ENCODE measurements around the gene MR1.

The MR1 gene

GRCh38 chr1:181064702-181065101 is 30.9 kb downstream of the MR1 start:
- no peak for DNase-seq

DNA sequence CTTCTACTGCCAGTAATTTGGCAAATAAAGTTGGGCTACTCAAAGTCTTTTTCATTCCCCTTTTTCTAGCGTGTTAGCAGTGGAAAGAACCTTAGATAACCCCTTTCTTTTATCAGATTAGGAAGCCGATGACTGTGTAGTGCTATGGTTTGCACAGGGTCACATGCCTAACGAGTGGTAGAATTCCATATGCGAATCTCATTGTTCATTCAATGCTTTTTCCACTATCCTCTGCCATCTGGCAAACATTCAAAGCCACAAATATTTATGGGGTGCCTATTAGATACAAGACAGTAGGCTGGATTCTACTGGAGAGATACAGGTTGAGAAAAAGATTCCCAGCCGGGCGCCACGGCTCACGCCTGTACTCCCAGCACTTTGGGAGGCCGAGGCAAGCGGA is 39.9 kb downstream of the MR1 start:
- DNase-seq: no peak

- no peak for DNase-seq
Measured at GRCh38 chr1:181075766-181076350, 42.1 kb downstream of the MR1 start.

GRCh38 chr1:181076852-181077251 is 43.1 kb downstream of the MR1 start:
- DNase-seq: no peak

- no peak for DNase-seq
Measured at GRCh38 chr1:181077576-181078242, 43.9 kb downstream of the MR1 start.

GRCh38 chr1:181079382-181079781 is 45.6 kb downstream of the MR1 start:
- no peak for DNase-seq

DNA sequence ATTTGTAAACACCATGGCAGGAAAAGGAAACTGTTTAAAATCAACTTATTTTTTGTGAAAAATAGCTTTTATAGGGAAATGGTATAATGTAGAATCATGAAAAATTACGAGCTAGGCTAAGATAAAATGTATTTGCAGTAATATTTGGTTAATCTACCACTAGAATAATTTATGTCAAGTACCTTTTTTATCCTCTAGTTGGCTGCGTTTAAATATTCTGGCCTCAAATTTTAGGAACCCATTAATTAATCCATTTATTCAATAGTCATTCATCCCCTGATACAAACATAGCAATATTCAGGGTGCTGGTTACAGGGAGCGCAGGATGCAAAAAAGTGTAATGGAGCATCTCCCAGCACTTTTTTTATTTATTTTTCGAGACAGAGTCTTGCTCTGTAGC is 46.1 kb downstream of the MR1 start:
- no peak for DNase-seq

DNA sequence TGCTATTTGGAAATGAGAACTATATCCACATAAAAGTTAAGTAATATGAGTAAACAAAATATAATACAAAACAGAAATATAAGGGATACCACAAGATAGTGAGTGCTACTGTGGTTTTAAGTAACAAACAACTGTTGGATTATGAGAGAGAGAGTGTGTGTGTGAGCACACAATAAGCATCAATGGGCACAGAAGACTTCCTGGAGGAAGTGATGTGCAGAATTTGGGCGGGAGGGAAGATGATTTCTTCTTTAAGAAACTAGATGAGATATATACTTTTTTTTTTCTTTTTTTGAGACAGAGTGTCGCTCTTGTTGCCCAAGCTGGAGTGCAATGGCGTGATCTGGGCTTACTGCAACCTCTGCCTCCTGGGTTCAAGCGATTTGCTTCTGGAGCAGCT is 46.8 kb downstream of the MR1 start:
- DNase-seq: no peak

- no peak for DNase-seq
Measured at GRCh38 chr1:181081395-181081794, 47.6 kb downstream of the MR1 start.

DNA sequence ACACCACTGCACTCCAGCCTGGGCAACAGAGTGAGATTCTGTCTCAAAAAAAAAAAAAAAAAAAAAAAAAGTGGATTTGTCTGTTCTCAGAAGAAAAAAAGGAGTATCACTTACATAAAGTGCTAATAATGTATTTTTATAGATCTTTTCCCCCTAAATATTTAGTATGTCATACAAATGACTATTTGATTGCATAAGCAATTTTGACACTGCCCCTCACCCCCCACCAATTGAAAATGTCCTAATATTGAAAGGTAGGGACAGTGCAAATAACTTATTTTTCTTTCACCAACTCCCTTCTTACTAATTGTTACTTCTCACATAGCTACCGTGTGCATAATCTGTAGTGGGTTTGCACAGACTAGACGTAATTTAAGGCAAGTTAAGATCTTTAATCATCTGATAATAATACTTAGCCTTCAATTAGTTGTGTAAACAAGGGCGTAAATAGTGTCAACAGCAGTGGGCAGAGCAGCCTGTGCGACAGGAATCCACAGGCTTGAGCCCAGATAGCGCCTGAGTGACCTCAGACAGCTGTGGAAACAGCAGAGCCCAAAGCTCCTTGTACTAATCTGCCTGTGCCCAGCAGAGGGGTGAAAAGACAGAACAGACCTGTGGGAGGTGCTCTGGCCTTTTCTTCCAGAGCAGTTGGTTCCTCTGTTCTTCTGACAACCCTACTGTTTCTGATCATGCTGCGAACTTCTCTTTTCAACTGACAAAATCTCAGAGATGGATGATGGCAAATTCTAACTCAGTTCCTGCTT is 50.2 kb downstream of the MR1 start:
- peak in 1 of 2 experiments; percentile 39 for DNase-seq

GRCh38 chr1:181084606-181084969 is 50.8 kb downstream of the MR1 start:
- no peak for DNase-seq

DNA sequence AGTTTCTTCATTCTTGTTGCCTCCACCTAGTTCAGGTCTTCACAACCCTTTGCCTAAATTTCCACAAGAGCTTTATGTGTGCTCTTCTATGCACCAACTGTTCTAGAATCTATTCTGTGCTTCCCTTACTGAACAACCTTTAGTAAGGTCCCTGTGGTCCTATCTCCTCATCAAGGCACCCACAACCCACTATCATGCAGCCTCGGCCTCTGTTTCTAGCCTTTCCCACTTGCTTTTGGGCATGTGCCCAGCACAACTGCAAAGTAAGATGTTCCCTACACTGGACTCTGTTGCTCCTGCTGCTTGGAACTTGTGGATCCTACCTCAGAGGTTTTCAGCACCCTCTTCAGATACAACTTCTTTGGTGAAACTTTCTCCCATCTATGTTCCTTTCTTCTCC is 52.3 kb downstream of the MR1 start:
- DNase-seq: no peak

DNA sequence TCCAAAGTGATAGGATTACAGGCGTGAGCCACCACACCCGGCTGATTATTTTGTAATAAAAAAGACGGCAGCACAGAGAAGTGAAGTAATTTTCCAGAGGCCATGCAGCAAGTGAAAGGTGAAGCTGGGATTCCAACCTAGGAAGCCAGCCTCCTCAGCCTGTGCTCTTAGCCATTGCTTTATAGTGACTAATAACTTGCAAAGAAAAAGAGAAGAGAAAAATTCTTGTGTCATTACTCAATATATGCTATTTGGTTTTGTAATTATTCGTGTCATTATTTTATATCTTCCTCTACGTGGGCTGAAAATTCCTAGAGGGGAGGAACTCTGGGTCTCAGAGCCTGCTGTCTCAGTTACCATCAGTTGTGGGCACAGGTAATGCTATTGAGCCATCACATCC is 53.1 kb downstream of the MR1 start:
- no peak for DNase-seq

DNA sequence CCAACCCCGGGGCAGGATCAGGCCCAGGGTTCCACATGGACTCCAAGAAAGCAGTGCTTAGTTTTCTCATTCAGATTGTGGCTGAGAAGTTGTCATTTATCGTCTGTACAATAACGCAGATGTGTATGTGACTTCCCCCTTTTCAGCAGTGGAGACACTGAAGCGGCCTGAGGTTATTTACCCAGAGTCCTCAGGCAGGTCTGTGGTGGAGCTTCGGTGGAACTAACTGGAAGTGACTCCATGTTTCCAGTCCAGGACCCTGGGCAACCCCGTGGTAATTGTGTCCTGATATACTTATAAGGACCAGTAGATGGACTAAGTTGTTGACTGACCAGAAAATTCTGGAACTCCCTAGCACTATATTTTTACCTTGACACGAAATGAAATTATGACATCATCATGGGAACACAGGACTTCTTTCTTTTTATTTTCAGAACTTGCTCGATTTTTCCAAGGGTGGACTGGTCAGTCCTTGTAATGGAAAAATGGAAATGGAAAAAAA is 53.7 kb downstream of the MR1 start:
- no peak for DNase-seq

- DNase-seq: peak; percentile 88 to 96
Measured at GRCh38 chr1:181088079-181089016, 54.6 kb downstream of the MR1 start, which contains the start of gene IER5. IER5 (plus strand) TSS chr1:181088700; CDS start chr1:181088903, 203 bp downstream.

DNA sequence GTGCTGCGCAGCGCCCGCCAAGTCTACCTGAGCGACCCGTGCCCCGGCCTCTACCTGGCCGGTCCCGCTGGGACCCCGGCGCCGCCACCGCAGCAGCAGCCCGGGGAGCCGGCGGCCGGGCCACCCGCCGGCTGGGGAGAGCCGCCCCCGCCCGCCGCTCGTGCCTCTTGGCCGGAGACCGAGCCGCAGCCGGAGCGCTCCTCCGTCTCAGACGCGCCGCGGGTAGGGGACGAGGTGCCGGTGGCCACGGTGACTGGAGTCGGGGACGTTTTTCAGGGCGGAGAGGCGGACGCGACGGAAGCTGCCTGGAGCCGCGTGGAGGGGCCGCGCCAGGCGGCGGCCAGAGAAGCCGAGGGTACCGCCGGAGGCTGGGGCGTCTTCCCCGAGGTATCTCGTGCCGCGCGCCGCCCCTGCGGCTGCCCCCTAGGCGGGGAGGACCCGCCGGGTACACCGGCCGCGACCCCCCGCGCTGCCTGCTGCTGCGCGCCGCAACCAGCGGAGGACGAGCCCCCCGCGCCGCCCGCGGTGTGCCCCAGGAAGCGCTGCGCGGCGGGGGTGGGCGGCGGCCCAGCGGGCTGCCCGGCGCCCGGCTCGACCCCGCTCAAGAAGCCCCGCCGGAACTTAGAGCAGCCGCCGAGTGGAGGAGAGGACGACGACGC is 55.4 kb downstream of the MR1 start:
- no peak for DNase-seq

GRCh38 chr1:181089676-181090544 is 56.1 kb downstream of the MR1 start:
- no peak for DNase-seq

GRCh38 chr1:181090641-181091126 is 56.9 kb downstream of the MR1 start:
- DNase-seq: no peak

- DNase-seq: no peak
Measured at GRCh38 chr1:181091309-181092040, 57.7 kb downstream of the MR1 start.

- DNase-seq: no peak
Measured at GRCh38 chr1:181092056-181092455, 58.3 kb downstream of the MR1 start.

All from NCI-H1930 (cell line).